Caco-2 (cell line): ENCODE results near the gene ZNF436. TPM values are rescaled to one million over a fixed set of nuclear protein-coding genes. Genes with fewer than 3 reads are reported as not detected.
A peak's percentile ranks its signal among the peaks of the same experiment; 100 is the strongest.
"Not testable (repeated sequence)": the region's sequence is repeated elsewhere in the genome, so short reads cannot be mapped to it uniquely, and the experiment has no call there.

Source experiments
- BruUV-seq: library from RNA; stranded (reverse); fragments of 400-500 nt; replicated peaks from 2 replicates; lab custom pipeline; 2021; lab: Mats Ljungman, UMichigan
- CTCF ChIA-PET: fragments of 300-600 bp; sonication (Branson Sonifier 250); formaldehyde crosslinking; loops from one replicate; lab custom pipeline; 2022; ENCODE audit warnings: antibody characterized with exemption; lab: Charles Lee
- POLR2A ChIA-PET: fragments of 300-600 bp; sonication (Branson Sonifier 250); formaldehyde crosslinking; loops from one replicate; lab custom pipeline; 2022; ENCODE audit warnings: antibody characterized with exemption; lab: Charles Lee
- DNase-seq, 2 experiments: peaks; one replicate each; pipeline versions ENCODE4 v3.0.0 to v3.0.0-alpha.2; 2020 to 2022
- H3K27me3 ChIP-seq: replicated peaks from 2 replicates; pipeline ENCODE4 v1.6.0; 2011; ENCODE audit warnings: low read length; ENCODE audit not compliant: control insufficient read depth, insufficient read depth
- H3K36me3 ChIP-seq: 2 replicates; pipeline ENCODE4 v1.5.1; 2011; ENCODE audit warnings: low read length; ENCODE audit not compliant: control insufficient read depth, insufficient read depth
- H3K4me1 ChIP-seq: fragments of 250-450 bp; sonication (Bioruptor Pico); 2 replicates; pipeline ENCODE4 v1.5.1; 2020; ENCODE audit warnings: mild to moderate bottlenecking
- H3K4me3 ChIP-seq: 2 replicates; pipeline ENCODE4 v1.5.1; 2011; ENCODE audit warnings: low read depth, mild to moderate bottlenecking, control low read depth, low read length
- H3K9me3 ChIP-seq: fragments of 250-450 bp; sonication (Bioruptor Pico); 2 replicates; pipeline ENCODE4 v1.5.1; 2020; ENCODE audit warnings: mild to moderate bottlenecking, moderate library complexity
- H3K27ac Mint-ChIP-seq: one replicate; pipeline ENCODE4 v1.8.0; 2022; ENCODE audit warnings: mixed read lengths; ENCODE audit not compliant: unreplicated experiment
- H3K27me3 Mint-ChIP-seq: one replicate; pipeline ENCODE4 v1.8.0; 2022; ENCODE audit warnings: mixed read lengths; ENCODE audit not compliant: insufficient read depth, unreplicated experiment
- H3K36me3 Mint-ChIP-seq: one replicate; pipeline ENCODE4 v1.8.0; 2022; ENCODE audit warnings: mild to moderate bottlenecking, mixed read lengths; ENCODE audit not compliant: insufficient read depth, unreplicated experiment
- H3K4me1 Mint-ChIP-seq: one replicate; pipeline ENCODE4 v1.8.0; 2022; ENCODE audit warnings: low read depth, mixed read lengths; ENCODE audit not compliant: unreplicated experiment
- H3K4me3 Mint-ChIP-seq: one replicate; pipeline ENCODE4 v1.8.0; 2022; ENCODE audit warnings: mild to moderate bottlenecking, moderate library complexity, mixed read lengths; ENCODE audit not compliant: unreplicated experiment
- H3K9me3 Mint-ChIP-seq: one replicate; pipeline ENCODE4 v1.8.0; 2022; ENCODE audit warnings: mixed read lengths; ENCODE audit not compliant: unreplicated experiment
- intact Hi-C: fragments of 100-400 bp; cut with micrococcal nuclease; formaldehyde crosslinking; loops from one replicate; pipeline ENCODE4 v1.10.0; 2022; ENCODE audit not compliant: unreplicated experiment
- total RNA-seq: library from RNA; stranded (reverse); gene quantifications from 2 replicates; pipeline ENCODE4 v1.2.3, GENCODE V29; 2022
- TF ChIP-seq, protein P1 (sequence below), 2 experiments: fragments of 200-600 bp in 1 of 2; IDR thresholded peaks; 1 replicate in 1 of 2; 2 replicates in 1 of 2; pipeline versions ENCODE4 v1.5.1 to v1.8.0; 2011 to 2022; ENCODE audit warnings: antibody characterized with exemption in 1 of 2, control low read depth in 1 of 2, inconsistent platforms in 1 of 2, low read depth in 1 of 2, low read length in 1 of 2, mild to moderate bottlenecking in 1 of 2, moderate library complexity in 1 of 2; ENCODE audit not compliant: insufficient read depth in 1 of 2, severe bottlenecking in 1 of 2, unreplicated experiment in 1 of 2

The ZNF436 gene
- total RNA-seq, 1 experiment from 2014 or later: 6.1 TPM

- Histone ChIP-seq H3K36me3 (no peaks in the 10 kb centered on the region), H3K27me3 (no peaks in the 10 kb centered on the region), H3K4me1 (peaks cover 6% of the 10 kb centered on the region), H3K9me3 (no peaks in the 10 kb centered on the region), H3K4me3 (no peak overlapping the region)
- Mint-ChIP-seq H3K27ac (peak overlapping the region; percentile 48), H3K4me1 (peaks cover 26% of the 10 kb centered on the region), H3K4me3 (peak overlapping the region; percentile 17), H3K27me3 (no peaks in the 10 kb centered on the region), H3K9me3 (no peaks in the 10 kb centered on the region), H3K36me3 (peaks cover 5% of the 10 kb centered on the region)
- ChIA-PET POLR2A (interaction anchor here (1.7 kb wide), 1 partner anchor 33 kb away, joined by 11 read pairs; the partner anchor contains the start of gene HNRNPR), CTCF (interaction anchor here (1.5 kb wide), 1 partner anchor 9 kb away, joined by 4 read pairs; no protein-coding TSS in a partner anchor)
- BruUV-seq: no TSS peak
- TF ChIP-seq, protein P1, sequence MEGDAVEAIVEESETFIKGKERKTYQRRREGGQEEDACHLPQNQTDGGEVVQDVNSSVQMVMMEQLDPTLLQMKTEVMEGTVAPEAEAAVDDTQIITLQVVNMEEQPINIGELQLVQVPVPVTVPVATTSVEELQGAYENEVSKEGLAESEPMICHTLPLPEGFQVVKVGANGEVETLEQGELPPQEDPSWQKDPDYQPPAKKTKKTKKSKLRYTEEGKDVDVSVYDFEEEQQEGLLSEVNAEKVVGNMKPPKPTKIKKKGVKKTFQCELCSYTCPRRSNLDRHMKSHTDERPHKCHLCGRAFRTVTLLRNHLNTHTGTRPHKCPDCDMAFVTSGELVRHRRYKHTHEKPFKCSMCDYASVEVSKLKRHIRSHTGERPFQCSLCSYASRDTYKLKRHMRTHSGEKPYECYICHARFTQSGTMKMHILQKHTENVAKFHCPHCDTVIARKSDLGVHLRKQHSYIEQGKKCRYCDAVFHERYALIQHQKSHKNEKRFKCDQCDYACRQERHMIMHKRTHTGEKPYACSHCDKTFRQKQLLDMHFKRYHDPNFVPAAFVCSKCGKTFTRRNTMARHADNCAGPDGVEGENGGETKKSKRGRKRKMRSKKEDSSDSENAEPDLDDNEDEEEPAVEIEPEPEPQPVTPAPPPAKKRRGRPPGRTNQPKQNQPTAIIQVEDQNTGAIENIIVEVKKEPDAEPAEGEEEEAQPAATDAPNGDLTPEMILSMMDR (IDR thresholded peaks at IDR 0.05; ENCODE audit: insufficient read depth in 1 of 2, low read depth in 1 of 2, low read length in 1 of 2, severe bottlenecking in 1 of 2, unreplicated experiment in 1 of 2): no peak
- intact Hi-C loops: no loop called here
- DNase-seq: peak in 1 of 2 experiments; percentile 32
These were observed 7.5 kb upstream of the ZNF436 start for GRCh38 chr1:23376890-23377811.

- H3K27me3 ChIP-seq, H3K27ac Mint-ChIP-seq, H3K36me3 Mint-ChIP-seq, H3K27me3 Mint-ChIP-seq, CTCF ChIA-PET, H3K9me3 Mint-ChIP-seq, H3K4me3 ChIP-seq, H3K9me3 ChIP-seq, POLR2A ChIA-PET, intact Hi-C loops, BruUV-seq, DNase-seq, H3K36me3 ChIP-seq, H3K4me3 Mint-ChIP-seq: not testable (repeated sequence)
- H3K4me1 Mint-ChIP-seq: peaks cover 26% of the 10 kb centered on the region
- H3K4me1 ChIP-seq: peaks cover 21% of the 10 kb centered on the region
These were observed 4.6 kb upstream of the ZNF436 start for GRCh38 chr1:23374079-23374735.

GRCh38 chr1:23371987-23372880 is 2.6 kb upstream of the ZNF436 start:
- Histone ChIP-seq H3K27me3 (no peaks in the 10 kb centered on the region), H3K9me3 (no peaks in the 10 kb centered on the region), H3K4me1 (peaks cover 20% of the 10 kb centered on the region), H3K4me3 (no peak overlapping the region), H3K36me3 (no peaks in the 10 kb centered on the region)
- no peak for DNase-seq
- peaks cover 18% of the 10 kb centered on the region for H3K36me3 Mint-ChIP-seq
- H3K27me3 Mint-ChIP-seq: no peaks in the 10 kb centered on the region
- no TSS peak for BruUV-seq
- POLR2A ChIA-PET: interaction anchor here (0.6 kb wide), 1 partner anchor 28 kb away, joined by 6 read pairs; the partner anchor contains the start of gene HNRNPR
- CTCF ChIA-PET: no interaction called here
- no peaks in the 10 kb centered on the region for H3K9me3 Mint-ChIP-seq
- intact Hi-C loops: no loop called here
- TF ChIP-seq, protein P1 (IDR thresholded peaks at IDR 0.05; ENCODE audit: insufficient read depth in 1 of 2, low read depth in 1 of 2, low read length in 1 of 2, severe bottlenecking in 1 of 2, unreplicated experiment in 1 of 2): no peak
- H3K27ac Mint-ChIP-seq: no peak overlapping the region
- peaks cover 24% of the 10 kb centered on the region for H3K4me1 Mint-ChIP-seq
- H3K4me3 Mint-ChIP-seq: no peak overlapping the region
